C1 segment of cervical spinal cord (tissue), 14 donors: ENCODE results near the gene TMEM242.

Experiments
- DNase-seq, 14 donors: peaks; one replicate each; lab custom pipeline; 2025; lab: John Stamatoyannopoulos, UW

Gene TMEM242

GRCh38 chr6:157251586-157252247 is 71.6 kb downstream of the TMEM242 start:
- DNase-seq, result no peak

- DNase-seq, result no peak
Measured at GRCh38 chr6:157249826-157250225, 73.5 kb downstream of the TMEM242 start.

- DNase-seq, result no peak
Measured at GRCh38 chr6:157248264-157248663, 75.1 kb downstream of the TMEM242 start.

- DNase-seq, result no peak
Measured at GRCh38 chr6:157246771-157247484, 76.4 kb downstream of the TMEM242 start.

GRCh38 chr6:157246048-157246630 is 77.2 kb downstream of the TMEM242 start:
- no peak for DNase-seq

- DNase-seq, result no peak
Measured at GRCh38 chr6:157245436-157245835, 77.9 kb downstream of the TMEM242 start.

- DNase-seq, result no peak
Measured at GRCh38 chr6:157244780-157245179, 78.5 kb downstream of the TMEM242 start.

- no peak for DNase-seq
Measured at GRCh38 chr6:157244175-157244574, 79.1 kb downstream of the TMEM242 start.

- no peak for DNase-seq
Measured at GRCh38 chr6:157242791-157243190, 80.5 kb downstream of the TMEM242 start.

GRCh38 chr6:157240960-157241311 is 82.4 kb downstream of the TMEM242 start:
- DNase-seq, result no peak

GRCh38 chr6:157240059-157240959 is 83.0 kb downstream of the TMEM242 start:
- peak in 4 of 14 donors; percentile 8 to 65 (median 23) for DNase-seq

GRCh38 chr6:157239671-157240058 is 83.7 kb downstream of the TMEM242 start:
- no peak for DNase-seq
